Mesenteric fat pad (tissue), 1 donor: ENCODE measurements around the gene BABAM2. TPM values are rescaled to one million over a fixed set of nuclear protein-coding genes. Genes with fewer than 3 reads are reported as not detected.

ENCODE experiments used
- microRNA-seq: library from miRNA; unstranded; fragments of <30 nt; microRNA quantifications from one replicate; pipeline ENCODE4 v1.2.0, GENCODE V29; 2020; ENCODE audit warnings: borderline number of aligned reads
- total RNA-seq: library from RNA; stranded (reverse); fragmentation: NEBNext Ultra II Directional; extraction: Animal tissue kit (Norgen Biotek cat#: 25700); gene quantifications from one replicate; pipeline ENCODE4 v1.2.1, GENCODE V29; 2021
- donor health status: DM: yes; HTN: yes; CAD: no.

Gene BABAM2
- total RNA-seq, 1 donor from 2014 or later, result 36.0 TPM

Small RNAs within 50 kb of the gene (microRNA-seq; reads per million reads assigned to microRNA genes)
- not detected for gene MIR4263

Other genes with a start within 250 kb of the BABAM2 start
- gene SUPT7L, start 227.1 kb upstream of the BABAM2 start, total RNA-seq, result 28.1 TPM
- gene SLC4A1AP, start 226.8 kb upstream of the BABAM2 start, total RNA-seq, result 18.0 TPM
- 71.1 TPM for gene MRPL33, start 119.0 kb upstream of the BABAM2 start, total RNA-seq
- gene RBKS, start 342 bp upstream of the BABAM2 start, total RNA-seq, result 6.5 TPM